ENCODE measurements around the gene MAP2K5. TPM values are rescaled to one million over a fixed set of nuclear protein-coding genes. Genes with fewer than 3 reads are reported as not detected.

The MAP2K5 gene
- total and polyA plus RNA-seq, 9 of the 15 experiments (the other 6 are each of a cell fraction or from before 2014, with no cell fraction given), result 0.41 to 16.5 (median 7.5) TPM

GRCh38 chr15:67720556-67721175 is 178.2 kb downstream of the MAP2K5 start (continued):
- TF ChIP-seq, protein P1, sequence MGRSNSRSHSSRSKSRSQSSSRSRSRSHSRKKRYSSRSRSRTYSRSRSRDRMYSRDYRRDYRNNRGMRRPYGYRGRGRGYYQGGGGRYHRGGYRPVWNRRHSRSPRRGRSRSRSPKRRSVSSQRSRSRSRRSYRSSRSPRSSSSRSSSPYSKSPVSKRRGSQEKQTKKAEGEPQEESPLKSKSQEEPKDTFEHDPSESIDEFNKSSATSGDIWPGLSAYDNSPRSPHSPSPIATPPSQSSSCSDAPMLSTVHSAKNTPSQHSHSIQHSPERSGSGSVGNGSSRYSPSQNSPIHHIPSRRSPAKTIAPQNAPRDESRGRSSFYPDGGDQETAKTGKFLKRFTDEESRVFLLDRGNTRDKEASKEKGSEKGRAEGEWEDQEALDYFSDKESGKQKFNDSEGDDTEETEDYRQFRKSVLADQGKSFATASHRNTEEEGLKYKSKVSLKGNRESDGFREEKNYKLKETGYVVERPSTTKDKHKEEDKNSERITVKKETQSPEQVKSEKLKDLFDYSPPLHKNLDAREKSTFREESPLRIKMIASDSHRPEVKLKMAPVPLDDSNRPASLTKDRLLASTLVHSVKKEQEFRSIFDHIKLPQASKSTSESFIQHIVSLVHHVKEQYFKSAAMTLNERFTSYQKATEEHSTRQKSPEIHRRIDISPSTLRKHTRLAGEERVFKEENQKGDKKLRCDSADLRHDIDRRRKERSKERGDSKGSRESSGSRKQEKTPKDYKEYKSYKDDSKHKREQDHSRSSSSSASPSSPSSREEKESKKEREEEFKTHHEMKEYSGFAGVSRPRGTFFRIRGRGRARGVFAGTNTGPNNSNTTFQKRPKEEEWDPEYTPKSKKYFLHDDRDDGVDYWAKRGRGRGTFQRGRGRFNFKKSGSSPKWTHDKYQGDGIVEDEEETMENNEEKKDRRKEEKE (IDR thresholded peaks at IDR 0.05; ENCODE audit: borderline replicate concordance in 1 of 2, control insufficient read depth in 1 of 2, low read depth in 2 of 2, low read length in 1 of 2), result no peak
- TF ChIP-seq, protein P2, sequence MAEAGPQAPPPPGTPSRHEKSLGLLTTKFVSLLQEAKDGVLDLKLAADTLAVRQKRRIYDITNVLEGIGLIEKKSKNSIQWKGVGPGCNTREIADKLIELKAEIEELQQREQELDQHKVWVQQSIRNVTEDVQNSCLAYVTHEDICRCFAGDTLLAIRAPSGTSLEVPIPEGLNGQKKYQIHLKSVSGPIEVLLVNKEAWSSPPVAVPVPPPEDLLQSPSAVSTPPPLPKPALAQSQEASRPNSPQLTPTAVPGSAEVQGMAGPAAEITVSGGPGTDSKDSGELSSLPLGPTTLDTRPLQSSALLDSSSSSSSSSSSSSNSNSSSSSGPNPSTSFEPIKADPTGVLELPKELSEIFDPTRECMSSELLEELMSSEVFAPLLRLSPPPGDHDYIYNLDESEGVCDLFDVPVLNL (CRISPR knock-in tag; IDR thresholded peaks at IDR 0.05; ENCODE audit: low read depth), result no peak
- TF ChIP-seq, protein P3, sequence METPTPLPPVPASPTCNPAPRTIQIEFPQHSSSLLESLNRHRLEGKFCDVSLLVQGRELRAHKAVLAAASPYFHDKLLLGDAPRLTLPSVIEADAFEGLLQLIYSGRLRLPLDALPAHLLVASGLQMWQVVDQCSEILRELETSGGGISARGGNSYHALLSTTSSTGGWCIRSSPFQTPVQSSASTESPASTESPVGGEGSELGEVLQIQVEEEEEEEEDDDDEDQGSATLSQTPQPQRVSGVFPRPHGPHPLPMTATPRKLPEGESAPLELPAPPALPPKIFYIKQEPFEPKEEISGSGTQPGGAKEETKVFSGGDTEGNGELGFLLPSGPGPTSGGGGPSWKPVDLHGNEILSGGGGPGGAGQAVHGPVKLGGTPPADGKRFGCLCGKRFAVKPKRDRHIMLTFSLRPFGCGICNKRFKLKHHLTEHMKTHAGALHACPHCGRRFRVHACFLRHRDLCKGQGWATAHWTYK (CRISPR knock-in tag; IDR thresholded peaks at IDR 0.05), result no peak
- TF ChIP-seq ZNF695 (CRISPR knock-in tag; IDR thresholded peaks at IDR 0.05) (no peak), EZH2 (IDR thresholded peaks at IDR 0.05; ENCODE audit: borderline replicate concordance, low read depth, low read length) (no peak), ATF1 (CRISPR knock-in tag; IDR thresholded peaks at IDR 0.05) (no peak), ATF1 (tag; IDR thresholded peaks at IDR 0.05) (0 out of 2 replicates have a peak, but pooled peaks have one; percentile 9), SMARCC2 (IDR thresholded peaks at IDR 0.05; ENCODE audit: low read depth) (no peak), PCBP1 (IDR thresholded peaks at IDR 0.05; ENCODE audit: low read depth, low read length, poor library complexity, severe bottlenecking) (no peak), PYGO2 (tag; IDR thresholded peaks at IDR 0.05) (no peak), KDM5B (IDR thresholded peaks at IDR 0.05; ENCODE audit: insufficient replicate concordance, low read depth, low read length) (no peak), ZNF24 (IDR thresholded peaks at IDR 0.05) (peak; percentile 34; the same call in 1 of the 2 replicates), DNMT1 (IDR thresholded peaks at IDR 0.05) (no peak), RB1 (IDR thresholded peaks at IDR 0.05; ENCODE audit: low read depth) (no peak), TCF7 (IDR thresholded peaks at IDR 0.05; ENCODE audit: borderline replicate concordance) (no peak), SMARCE1 (IDR thresholded peaks at IDR 0.05) (peak; percentile 90), ZNF232 (CRISPR knock-in tag; IDR thresholded peaks at IDR 0.05) (no peak), MEF2A (IDR thresholded peaks at IDR 0.05; ENCODE audit: control insufficient read depth, low read depth, low read length) (no peak), IFI16 (CRISPR knock-in tag; IDR thresholded peaks at IDR 0.05) (no peak), PHTF2 (CRISPR knock-in tag; IDR thresholded peaks at IDR 0.05) (no peak)
- TF ChIP-seq, protein P4, sequence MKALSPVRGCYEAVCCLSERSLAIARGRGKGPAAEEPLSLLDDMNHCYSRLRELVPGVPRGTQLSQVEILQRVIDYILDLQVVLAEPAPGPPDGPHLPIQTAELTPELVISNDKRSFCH (CRISPR knock-in tag; IDR thresholded peaks at IDR 0.05), result no peak
- TF ChIP-seq, protein P4 (tag; IDR thresholded peaks at IDR 0.05), result no peak
- TF ChIP-seq, protein P5, sequence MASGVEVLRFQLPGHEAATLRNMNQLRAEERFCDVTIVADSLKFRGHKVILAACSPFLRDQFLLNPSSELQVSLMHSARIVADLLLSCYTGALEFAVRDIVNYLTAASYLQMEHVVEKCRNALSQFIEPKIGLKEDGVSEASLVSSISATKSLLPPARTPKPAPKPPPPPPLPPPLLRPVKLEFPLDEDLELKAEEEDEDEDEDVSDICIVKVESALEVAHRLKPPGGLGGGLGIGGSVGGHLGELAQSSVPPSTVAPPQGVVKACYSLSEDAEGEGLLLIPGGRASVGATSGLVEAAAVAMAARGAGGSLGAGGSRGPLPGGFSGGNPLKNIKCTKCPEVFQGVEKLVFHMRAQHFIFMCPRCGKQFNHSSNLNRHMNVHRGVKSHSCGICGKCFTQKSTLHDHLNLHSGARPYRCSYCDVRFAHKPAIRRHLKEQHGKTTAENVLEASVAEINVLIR (CRISPR knock-in tag; IDR thresholded peaks at IDR 0.05), result no peak
